ENCODE results near the gene ZNF3. TPM values are rescaled to one million over a fixed set of nuclear protein-coding genes. Genes with fewer than 3 reads are reported as not detected.
A peak's percentile ranks its signal among the peaks of the same experiment; 100 is the strongest.

Gene ZNF3
- total and polyA plus RNA-seq, 2 experiments from 2014 or later, result 23.4 to 48.9 TPM

DNA sequence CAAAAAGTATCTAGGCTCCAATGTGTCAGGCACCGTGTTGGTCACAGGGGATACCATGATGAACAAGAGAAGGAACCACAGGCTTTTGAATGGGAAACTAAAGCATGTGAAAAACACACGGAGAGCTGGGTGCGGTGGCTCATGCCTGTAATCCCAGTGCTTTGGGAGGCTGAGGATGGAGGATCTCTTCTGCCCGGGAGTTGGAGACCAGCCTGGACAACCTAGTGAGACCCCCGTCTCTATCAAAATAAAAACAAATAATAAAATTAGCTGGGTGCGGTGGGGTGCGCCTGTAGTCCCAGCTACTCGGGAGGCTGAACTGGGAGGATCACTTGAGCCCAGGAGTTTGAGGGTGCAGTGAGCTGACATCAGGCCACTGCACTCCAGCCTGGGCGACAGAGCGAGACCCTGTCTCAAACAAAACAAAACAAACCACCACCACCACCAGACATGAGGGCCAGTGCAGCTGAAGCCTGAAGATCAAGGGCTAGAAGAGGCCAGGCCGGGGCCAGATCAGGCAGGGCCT is 6.6 kb upstream of the ZNF3 start:
- TF ChIP-seq STAT1 (IDR thresholded peaks at IDR 0.05; ENCODE audit: unreplicated experiment) (no peak), POLR2AphosphoS5 (IDR thresholded peaks at IDR 0.05; ENCODE audit: low read depth) (no peak), ZNF114 (CRISPR knock-in tag; IDR thresholded peaks at IDR 0.05) (no peak), EZH2 (IDR thresholded peaks at IDR 0.05; ENCODE audit: low read depth, unreplicated experiment) (no peak)
- TF ChIP-seq, protein P1, sequence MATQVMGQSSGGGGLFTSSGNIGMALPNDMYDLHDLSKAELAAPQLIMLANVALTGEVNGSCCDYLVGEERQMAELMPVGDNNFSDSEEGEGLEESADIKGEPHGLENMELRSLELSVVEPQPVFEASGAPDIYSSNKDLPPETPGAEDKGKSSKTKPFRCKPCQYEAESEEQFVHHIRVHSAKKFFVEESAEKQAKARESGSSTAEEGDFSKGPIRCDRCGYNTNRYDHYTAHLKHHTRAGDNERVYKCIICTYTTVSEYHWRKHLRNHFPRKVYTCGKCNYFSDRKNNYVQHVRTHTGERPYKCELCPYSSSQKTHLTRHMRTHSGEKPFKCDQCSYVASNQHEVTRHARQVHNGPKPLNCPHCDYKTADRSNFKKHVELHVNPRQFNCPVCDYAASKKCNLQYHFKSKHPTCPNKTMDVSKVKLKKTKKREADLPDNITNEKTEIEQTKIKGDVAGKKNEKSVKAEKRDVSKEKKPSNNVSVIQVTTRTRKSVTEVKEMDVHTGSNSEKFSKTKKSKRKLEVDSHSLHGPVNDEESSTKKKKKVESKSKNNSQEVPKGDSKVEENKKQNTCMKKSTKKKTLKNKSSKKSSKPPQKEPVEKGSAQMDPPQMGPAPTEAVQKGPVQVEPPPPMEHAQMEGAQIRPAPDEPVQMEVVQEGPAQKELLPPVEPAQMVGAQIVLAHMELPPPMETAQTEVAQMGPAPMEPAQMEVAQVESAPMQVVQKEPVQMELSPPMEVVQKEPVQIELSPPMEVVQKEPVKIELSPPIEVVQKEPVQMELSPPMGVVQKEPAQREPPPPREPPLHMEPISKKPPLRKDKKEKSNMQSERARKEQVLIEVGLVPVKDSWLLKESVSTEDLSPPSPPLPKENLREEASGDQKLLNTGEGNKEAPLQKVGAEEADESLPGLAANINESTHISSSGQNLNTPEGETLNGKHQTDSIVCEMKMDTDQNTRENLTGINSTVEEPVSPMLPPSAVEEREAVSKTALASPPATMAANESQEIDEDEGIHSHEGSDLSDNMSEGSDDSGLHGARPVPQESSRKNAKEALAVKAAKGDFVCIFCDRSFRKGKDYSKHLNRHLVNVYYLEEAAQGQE (IDR thresholded peaks at IDR 0.05; ENCODE audit: unreplicated experiment), result no peak
- TF ChIP-seq, protein P2, sequence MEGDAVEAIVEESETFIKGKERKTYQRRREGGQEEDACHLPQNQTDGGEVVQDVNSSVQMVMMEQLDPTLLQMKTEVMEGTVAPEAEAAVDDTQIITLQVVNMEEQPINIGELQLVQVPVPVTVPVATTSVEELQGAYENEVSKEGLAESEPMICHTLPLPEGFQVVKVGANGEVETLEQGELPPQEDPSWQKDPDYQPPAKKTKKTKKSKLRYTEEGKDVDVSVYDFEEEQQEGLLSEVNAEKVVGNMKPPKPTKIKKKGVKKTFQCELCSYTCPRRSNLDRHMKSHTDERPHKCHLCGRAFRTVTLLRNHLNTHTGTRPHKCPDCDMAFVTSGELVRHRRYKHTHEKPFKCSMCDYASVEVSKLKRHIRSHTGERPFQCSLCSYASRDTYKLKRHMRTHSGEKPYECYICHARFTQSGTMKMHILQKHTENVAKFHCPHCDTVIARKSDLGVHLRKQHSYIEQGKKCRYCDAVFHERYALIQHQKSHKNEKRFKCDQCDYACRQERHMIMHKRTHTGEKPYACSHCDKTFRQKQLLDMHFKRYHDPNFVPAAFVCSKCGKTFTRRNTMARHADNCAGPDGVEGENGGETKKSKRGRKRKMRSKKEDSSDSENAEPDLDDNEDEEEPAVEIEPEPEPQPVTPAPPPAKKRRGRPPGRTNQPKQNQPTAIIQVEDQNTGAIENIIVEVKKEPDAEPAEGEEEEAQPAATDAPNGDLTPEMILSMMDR (conservative IDR thresholded peaks at IDR 0.05; ENCODE audit: low read depth in 2 of 2), result no peak
- peak overlapping the region; percentile 90 for H3K27ac ChIP-seq (ENCODE audit: low read depth)
- H2AFZ ChIP-seq, result peak overlapping the region; percentile 95; the same call in 1 of the 2 replicates
- Mint-ChIP-seq H3K4me1 (peaks cover 20% of the 10 kb centered on the region), H3K9me3 (no peaks in the 10 kb centered on the region), H3K27me3 (ENCODE audit: insufficient read depth, low read depth, poor library complexity) (peaks cover 28% of the 10 kb centered on the region), H3K36me3 (ENCODE audit: low read depth) (peaks cover 30% of the 10 kb centered on the region), H3K27ac (peak overlapping the region; percentile 94), H3K4me3 (peak overlapping the region; percentile 93)
- ATAC-seq (no peak), DNase-seq (ENCODE audit: low spot score) (no peak)
- peaks cover 12% of the 10 kb centered on the region for H3K36me3 ChIP-seq (ENCODE audit: insufficient read depth)
- peaks cover 9% of the 10 kb centered on the region for H3K4me1 ChIP-seq (ENCODE audit: insufficient read depth)
- H3K79me2 ChIP-seq (replicated peaks; ENCODE audit: insufficient read depth), result peaks cover 8% of the 10 kb centered on the region
- H3F3A ChIP-seq (replicated peaks; ENCODE audit: low read depth), result peaks cover 48% of the 10 kb centered on the region
- H3K9me2 ChIP-seq (ENCODE audit: insufficient read depth), result no peaks in the 10 kb centered on the region
- peaks cover 11% of the 10 kb centered on the region; the same call in 1 of the 2 replicates for H4K20me1 ChIP-seq (replicated peaks; ENCODE audit: insufficient read depth)
- no peaks in the 10 kb centered on the region for H3K27me3 ChIP-seq (ENCODE audit: insufficient read depth)
- peak overlapping the region; percentile 90 for H3K4me2 ChIP-seq
- H3K4me3 ChIP-seq, result peak overlapping the region; percentile 82

DNA sequence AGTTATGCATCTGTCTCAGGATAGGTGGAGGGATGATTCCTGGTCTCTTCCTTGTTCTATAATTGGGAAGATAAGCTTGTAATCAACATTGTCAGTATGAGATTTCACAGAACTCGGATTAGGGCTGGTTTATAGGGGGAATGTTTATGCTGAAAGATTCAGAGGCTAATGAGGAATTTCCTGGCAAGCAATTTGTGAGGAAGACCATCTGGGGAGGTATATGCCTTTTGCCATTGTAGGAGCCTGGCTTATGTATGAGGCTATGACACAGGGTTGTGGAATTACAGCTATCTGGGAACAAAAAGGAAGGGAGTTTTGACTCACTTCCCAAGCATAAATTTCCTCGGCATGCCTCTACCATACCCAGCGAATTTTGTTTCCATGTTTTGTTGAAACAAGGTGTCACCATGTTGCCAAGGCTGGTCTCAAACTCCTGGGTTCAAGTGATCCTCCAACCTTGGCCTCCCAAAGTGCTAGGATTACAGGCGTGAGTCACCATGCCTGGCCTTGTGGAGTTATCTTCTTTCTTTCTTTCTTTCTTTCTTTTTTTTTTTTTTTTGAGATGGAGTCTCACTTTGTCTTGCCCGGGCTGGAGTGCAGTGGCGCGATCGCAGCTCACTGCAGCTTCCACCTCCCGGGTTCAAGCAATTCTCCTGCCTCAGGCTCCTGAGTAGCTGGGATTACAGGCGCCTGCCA is 5.7 kb upstream of the ZNF3 start:
- Mint-ChIP-seq H3K4me3 (peak overlapping the region; percentile 13; the same call in 1 of the 3 replicates), H3K27ac (no peak overlapping the region), H3K4me1 (peaks cover 26% of the 10 kb centered on the region), H3K9me3 (no peaks in the 10 kb centered on the region), H3K36me3 (ENCODE audit: low read depth) (peaks cover 21% of the 10 kb centered on the region), H3K27me3 (ENCODE audit: insufficient read depth, low read depth, poor library complexity) (peaks cover 22% of the 10 kb centered on the region)
- Histone ChIP-seq H3K27ac (ENCODE audit: low read depth) (no peak overlapping the region), H3K4me2 (no peak overlapping the region), H3K79me2 (replicated peaks; ENCODE audit: insufficient read depth) (peaks cover 8% of the 10 kb centered on the region), H3K4me1 (ENCODE audit: insufficient read depth) (peaks cover 14% of the 10 kb centered on the region), H3K36me3 (ENCODE audit: insufficient read depth) (peaks cover 3% of the 10 kb centered on the region), H2AFZ (peak overlapping the region; percentile 6; the same call in 1 of the 2 replicates), H4K20me1 (replicated peaks; ENCODE audit: insufficient read depth) (peaks cover 11% of the 10 kb centered on the region; the same call in 1 of the 2 replicates), H3K9me2 (ENCODE audit: insufficient read depth) (no peaks in the 10 kb centered on the region), H3F3A (replicated peaks; ENCODE audit: low read depth) (peaks cover 38% of the 10 kb centered on the region), H3K4me3 (no peak overlapping the region), H3K27me3 (ENCODE audit: insufficient read depth) (no peaks in the 10 kb centered on the region)
- ATAC-seq, result no peak
- no peak for DNase-seq (ENCODE audit: low spot score)
- TF ChIP-seq ZNF331 (CRISPR knock-in tag; IDR thresholded peaks at IDR 0.05; ENCODE audit: low read depth) (no peak), EZH2 (IDR thresholded peaks at IDR 0.05; ENCODE audit: low read depth, unreplicated experiment) (no peak), ZNF114 (CRISPR knock-in tag; IDR thresholded peaks at IDR 0.05) (no peak), EZH2phosphoT487 (IDR thresholded peaks at IDR 0.05; ENCODE audit: unreplicated experiment) (no peak)
